MCF 10A (cell line): ENCODE data around the gene GAPDHS. TPM values are rescaled to one million over a fixed set of nuclear protein-coding genes. Genes with fewer than 3 reads are reported as not detected.

Source experiments
- BruUV-seq: library from RNA; stranded (reverse); fragments of 400-500 nt; replicated peaks from 2 replicates; lab custom pipeline; 2021; lab: Mats Ljungman, UMichigan
- CTCF ChIA-PET: fragments of 300-600 bp; sonication (Branson Sonifier 250); formaldehyde crosslinking; extraction: SDS; loops from one replicate; lab custom pipeline; 2021; ENCODE audit warnings: antibody characterized with exemption, inconsistent platforms; lab: Yijun Ruan, JAX
- POLR2A ChIA-PET: fragments of 300-600, 350-650 bp; sonication (Branson Sonifier 250); formaldehyde crosslinking; extraction: SDS; loops from one replicate; lab custom pipeline; 2020; ENCODE audit warnings: antibody characterized with exemption, inconsistent platforms; lab: Yijun Ruan, JAX
- DNase-seq: peaks from one replicate; pipeline ENCODE4 v3.0.0-alpha.2; 2018; ENCODE audit not compliant: unreplicated experiment
- H3K27ac Mint-ChIP-seq: one replicate; pipeline ENCODE4 v1.8.0; 2022; ENCODE audit warnings: mild to moderate bottlenecking, low read depth, mixed read lengths; ENCODE audit not compliant: unreplicated experiment
- H3K27me3 Mint-ChIP-seq: one replicate; pipeline ENCODE4 v1.8.0; 2022; ENCODE audit warnings: mixed read lengths; ENCODE audit not compliant: insufficient read depth, unreplicated experiment
- H3K36me3 Mint-ChIP-seq: one replicate; pipeline ENCODE4 v1.8.0; 2022; ENCODE audit warnings: mild to moderate bottlenecking, moderate library complexity, mixed read lengths; ENCODE audit not compliant: insufficient read depth, unreplicated experiment
- H3K4me1 Mint-ChIP-seq: one replicate; pipeline ENCODE4 v1.8.0; 2022; ENCODE audit warnings: mixed read lengths; ENCODE audit not compliant: insufficient read depth, unreplicated experiment
- H3K4me3 Mint-ChIP-seq: one replicate; pipeline ENCODE4 v1.8.0; 2022; ENCODE audit warnings: mild to moderate bottlenecking, moderate library complexity, mixed read lengths; ENCODE audit not compliant: unreplicated experiment
- H3K9me3 Mint-ChIP-seq: one replicate; pipeline ENCODE4 v1.8.0; 2022; ENCODE audit warnings: mixed read lengths; ENCODE audit not compliant: unreplicated experiment
- CTCF ChIP-seq: fragments of 200-600 bp; IDR thresholded peaks from one replicate; pipeline ENCODE4 v1.8.0; 2022; ENCODE audit warnings: antibody characterized with exemption, mild to moderate bottlenecking; ENCODE audit not compliant: unreplicated experiment
- intact Hi-C: fragments of 100-400 bp; cut with micrococcal nuclease; formaldehyde crosslinking; loops from 2 replicates; pipeline ENCODE4 v1.14.1; 2022
- total RNA-seq: library from RNA; stranded (reverse); gene quantifications from 2 replicates; pipeline ENCODE4 v1.2.3, GENCODE V29; 2022

The GAPDHS gene
- total RNA-seq, 1 experiment from 2014 or later = not detected

GRCh38 chr19:35514282-35514809 lies 18.9 kb upstream of the GAPDHS start:
- H3K27me3 Mint-ChIP-seq = no peaks in the 10 kb centered on the region
- BruUV-seq = no TSS peak
- intact Hi-C loops = no loop called here
- DNase-seq = peak; percentile 25
- H3K4me1 Mint-ChIP-seq = peaks cover 26% of the 10 kb centered on the region
- ChIA-PET CTCF (interaction anchor here (0.6 to 1.7 kb wide), 6 partner anchors 19 to 179 kb away, joined by 3 to 14 read pairs (median 4); no protein-coding TSS in a partner anchor), POLR2A (no interaction called here)
- no peaks in the 10 kb centered on the region for H3K36me3 Mint-ChIP-seq
- no peaks in the 10 kb centered on the region for H3K9me3 Mint-ChIP-seq
- H3K27ac Mint-ChIP-seq = no peak overlapping the region
- no peak overlapping the region for H3K4me3 Mint-ChIP-seq
- no peak for TF ChIP-seq CTCF

GRCh38 chr19:35516310-35516709 lies 16.9 kb upstream of the GAPDHS start:
- Mint-ChIP-seq H3K4me1 (peaks cover 29% of the 10 kb centered on the region), H3K27ac (no peak overlapping the region), H3K4me3 (no peak overlapping the region), H3K36me3 (no peaks in the 10 kb centered on the region), H3K27me3 (no peaks in the 10 kb centered on the region), H3K9me3 (no peaks in the 10 kb centered on the region)
- no peak for DNase-seq
- no peak for TF ChIP-seq CTCF
- POLR2A ChIA-PET = interaction anchor here (0.6 kb wide), 1 partner anchor 21 kb away, joined by 3 read pairs; no protein-coding TSS in a partner anchor
- intact Hi-C loops = no loop called here
- no TSS peak for BruUV-seq
- CTCF ChIA-PET = interaction anchor here (0.6 to 1.8 kb wide), 11 partner anchors 10 to 518 kb away, joined by 3 to 9 read pairs (median 4); no protein-coding TSS in a partner anchor

GRCh38 chr19:35517342-35517741 lies 15.9 kb upstream of the GAPDHS start:
- H3K4me3 Mint-ChIP-seq = no peak overlapping the region
- no peaks in the 10 kb centered on the region for H3K27me3 Mint-ChIP-seq
- H3K4me1 Mint-ChIP-seq = peaks cover 29% of the 10 kb centered on the region
- intact Hi-C loops = no loop called here
- ChIA-PET CTCF (interaction anchor here (0.8 to 1.8 kb wide), 4 partner anchors 12 to 164 kb away, joined by 3 to 9 read pairs (median 5); no protein-coding TSS in a partner anchor), POLR2A (no interaction called here)
- BruUV-seq = no TSS peak
- H3K27ac Mint-ChIP-seq = no peak overlapping the region
- TF ChIP-seq CTCF = no peak
- H3K9me3 Mint-ChIP-seq = no peaks in the 10 kb centered on the region
- H3K36me3 Mint-ChIP-seq = no peaks in the 10 kb centered on the region
- DNase-seq = no peak

GRCh38 chr19:35518313-35518712 lies 14.9 kb upstream of the GAPDHS start:
- H3K9me3 Mint-ChIP-seq = no peaks in the 10 kb centered on the region
- peak overlapping the region; percentile 73 for H3K27ac Mint-ChIP-seq
- intact Hi-C loops = loop anchor here (2.0 kb wide), 1 partner anchor 26 kb away; the partner anchor contains the start of gene TMEM147
- TF ChIP-seq CTCF = no peak
- H3K27me3 Mint-ChIP-seq = no peaks in the 10 kb centered on the region
- peaks cover 27% of the 10 kb centered on the region for H3K4me1 Mint-ChIP-seq
- H3K4me3 Mint-ChIP-seq = no peak overlapping the region
- CTCF ChIA-PET = interaction anchor here (0.6 to 4.0 kb wide), 5 partner anchors 8 to 309 kb away, joined by 3 to 19 read pairs (median 3); no protein-coding TSS in a partner anchor
- DNase-seq = peak; percentile 91
- no peaks in the 10 kb centered on the region for H3K36me3 Mint-ChIP-seq
- BruUV-seq = no TSS peak
- POLR2A ChIA-PET = interaction anchor here (0.7 to 1.2 kb wide), 2 partner anchors 130 to 230 kb away, joined by 3 read pairs; partner anchors contain the start of genes COX6B1 and LIN37
